HepG2 (cell line): Measurements from ENCODE around the gene ANKRD53. TPM values are rescaled to one million over a fixed set of nuclear protein-coding genes. Genes with fewer than 3 reads are reported as not detected.

Experiments
- ATAC-seq: fragments of 200-7000 bp; cut with Tn5 transposase; 3 replicates; pipeline ENCODE4 v1.9.1; 2020; ENCODE audit warnings: mild to moderate bottlenecking, moderate library complexity
- BruUV-seq: library from RNA; stranded (reverse); fragments of 400-500 nt; replicated peaks from 2 replicates; lab custom pipeline; 2021; lab: Mats Ljungman, UMichigan
- CTCF ChIA-PET: fragments of 300-600 bp; formaldehyde crosslinking; extraction: SDS; loops from one replicate; lab custom pipeline; 2021; ENCODE audit warnings: low total read pairs, inconsistent platforms, low intra/inter-chr PET ratio; lab: Yijun Ruan, JAX
- POLR2A ChIA-PET: fragments of 350-600 bp; sonication (Branson Sonifier 250); formaldehyde crosslinking; loops from one replicate; lab custom pipeline; 2020; ENCODE audit warnings: antibody characterized with exemption, inconsistent platforms; lab: Yijun Ruan, JAX
- DNase-seq: peaks from one replicate; pipeline ENCODE4 v3.0.0-alpha.2; 2015; ENCODE audit warnings: low spot score
- FAIRE-seq: peaks from 3 replicates; lab custom pipeline; 2011; peaks lifted over from hg19 to GRCh38; lab: Jason Lieb, UNC
- H2AFZ ChIP-seq: one replicate; pipeline ENCODE4 v1.6.1; 2011; ENCODE audit warnings: low read length, inconsistent platforms
- H3K27ac ChIP-seq: fragments of 300-600 bp; 3 replicates; pipeline ENCODE4 v1.8.0; 2011; ENCODE audit warnings: mixed run types, mild to moderate bottlenecking, mixed read lengths, low read length, inconsistent platforms; ENCODE audit not compliant: insufficient read depth; ENCODE audit errors: extremely low read length
- H3K27me3 ChIP-seq, 2 experiments: fragments of 200-600 bp in 1 of 2; 2 replicates in 1 of 2; 3 replicates in 1 of 2; pipeline versions ENCODE4 v1.6.0 to v1.8.0; 2011; ENCODE audit warnings: low read length in 2 of 2, mild to moderate bottlenecking in 2 of 2, moderate library complexity in 2 of 2, inconsistent platforms in 1 of 2; ENCODE audit not compliant: insufficient read depth in 2 of 2, control insufficient read depth in 1 of 2
- H3K36me3 ChIP-seq, 2 experiments: fragments of 200-600 bp in 1 of 2; replicated peaks in 1 of 2; 2 replicates in 1 of 2; 3 replicates in 1 of 2; pipeline versions ENCODE4 v1.5.1 to v1.8.0; 2011; ENCODE audit warnings: low read length in 2 of 2, inconsistent platforms in 1 of 2; ENCODE audit not compliant: insufficient read depth in 2 of 2, control insufficient read depth in 1 of 2
- H3K4me1 ChIP-seq: 2 replicates; pipeline ENCODE4 v1.5.1; 2012; ENCODE audit warnings: low read length, inconsistent platforms; ENCODE audit not compliant: insufficient read depth
- H3K4me2 ChIP-seq: 2 replicates; pipeline ENCODE4 v1.6.0; 2011; ENCODE audit warnings: low read depth, low read length, inconsistent platforms
- H3K4me3 ChIP-seq, 3 experiments: fragments of 200-600 bp in 1 of 3; sonication (generic), shearing (Covaris generic) in 1 of 3; replicated peaks in 1 of 3; 2 replicates each; pipeline ENCODE4 v1.5.1; 2011 to 2016; ENCODE audit warnings: low read length in 3 of 3, inconsistent platforms in 2 of 3, low read depth in 2 of 3, mild to moderate bottlenecking in 2 of 3, control low read depth in 1 of 3, mixed read lengths in 1 of 3; ENCODE audit not compliant: insufficient read depth in 1 of 3
- H3K79me2 ChIP-seq: one replicate; pipeline ENCODE4 v1.6.1; 2011; ENCODE audit warnings: low read length, inconsistent platforms; ENCODE audit not compliant: insufficient read depth
- H3K9ac ChIP-seq: 2 replicates; pipeline ENCODE4 v1.6.0; 2011; ENCODE audit warnings: mild to moderate bottlenecking, low read depth, low read length, inconsistent platforms; ENCODE audit not compliant: insufficient read depth
- H3K9me3 ChIP-seq: 2 replicates; pipeline ENCODE4 v1.5.1; 2012; ENCODE audit warnings: mild to moderate bottlenecking, low read length
- H4K20me1 ChIP-seq: 2 replicates; pipeline ENCODE4 v1.6.0; 2011; ENCODE audit warnings: inconsistent platforms, mild to moderate bottlenecking, low read length, moderate library complexity; ENCODE audit not compliant: insufficient read depth
- CBFB ChIP-seq: sonication (generic); formaldehyde crosslinking; IDR thresholded peaks from 2 replicates; pipeline ENCODE4 v1.4.0; 2020; ENCODE audit warnings: missing genetic modification reagents
- CBX1 ChIP-seq: IDR thresholded peaks from one replicate; pipeline ENCODE4 v1.6.1; 2016; ENCODE audit warnings: antibody characterized with exemption, low read depth
- MXI1 ChIP-seq: IDR thresholded peaks from 3 replicates; pipeline ENCODE4 v1.6.1; 2012; ENCODE audit warnings: low read depth, low read length, inconsistent platforms, borderline replicate concordance
- RBAK ChIP-seq: sonication (generic); formaldehyde crosslinking; IDR thresholded peaks from 2 replicates; pipeline ENCODE4 v1.5.1; 2020; ENCODE audit warnings: mild to moderate bottlenecking, missing genetic modification reagents
- TFAP4 ChIP-seq: sonication (generic); IDR thresholded peaks from 2 replicates; pipeline ENCODE4 v1.6.1; 2016; ENCODE audit warnings: low read depth, borderline replicate concordance
- ZKSCAN5 ChIP-seq: sonication (generic); formaldehyde crosslinking; IDR thresholded peaks from 2 replicates; pipeline ENCODE4 v1.5.1; 2020; ENCODE audit warnings: mild to moderate bottlenecking, missing genetic modification reagents
- ZNF17 ChIP-seq: sonication (generic); formaldehyde crosslinking; IDR thresholded peaks from 2 replicates; pipeline ENCODE4 v1.5.0; 2020; ENCODE audit warnings: mild to moderate bottlenecking, missing genetic modification reagents
- WGBS: methylation state at CpG from one replicate; pipeline ENCODE4 v1.1.6; 2017; ENCODE audit warnings: low lambda C conversion rate; 5-methylcytosine and 5-hydroxymethylcytosine counted together
- in situ Hi-C: cut with HindIII; loops from 2 replicates; pipeline ENCODE4 v1.10.0; 2017; ENCODE audit warnings: low pct_unique_long_range_greater_than_20kb; ENCODE audit not compliant: extremely low pct_ligation_motif_present
- intact Hi-C: fragments of 100-400 bp; cut with micrococcal nuclease; formaldehyde crosslinking; loops from one replicate; pipeline ENCODE4 v1.10.0; 2022; ENCODE audit not compliant: unreplicated experiment
- polyA plus RNA-seq, 8 experiments: library from polyadenylated mRNA; depleted of rRNA in 3 of 8; stranded (reverse) in 7 of 8; unstranded in 1 of 8; fragments of >200 nt; fragmentation: Illumina TruSeq in 4 of 8; extraction: Trizol in 4 of 8; gene quantifications; 2 replicates each; pipeline versions ENCODE4 v1.2.1 to v1.2.3, GENCODE V29; 2011 to 2016; ENCODE audit warnings: low read depth in 4 of 8, missing spikeins in 1 of 8, mixed read lengths in 1 of 8; ENCODE audit not compliant: insufficient read depth in 1 of 8
- total RNA-seq, 5 experiments: library from RNA; depleted of rRNA; stranded (reverse); fragments of >200 nt; fragmentation: Illumina TruSeq; extraction: Trizol; gene quantifications; 2 replicates each; pipeline ENCODE4 v1.2.3, GENCODE V29; 2016; ENCODE audit warnings: low read depth in 1 of 5
- TF ChIP-seq, protein P1 (sequence below): IDR thresholded peaks from 2 replicates; pipeline ENCODE4 v1.6.1; 2012; ENCODE audit warnings: low read depth, low read length, improper control_type of control experiment
- TF ChIP-seq, protein P2 (sequence below): fragments of 450-650 bp; IDR thresholded peaks from 2 replicates; pipeline ENCODE4 v1.6.1; 2016
- TF ChIP-seq, protein P3 (sequence below): sonication (generic); formaldehyde crosslinking; IDR thresholded peaks from 2 replicates; pipeline ENCODE4 v1.5.0; 2020; ENCODE audit warnings: missing genetic modification reagents
- TF ChIP-seq, protein P4 (sequence below): IDR thresholded peaks from 2 replicates; pipeline ENCODE4 v1.6.1; 2016; ENCODE audit warnings: control low read depth

Gene ANKRD53
- total and polyA plus RNA-seq, 2 of the 13 experiments (the other 11 are each of a cell fraction or from before 2014, with no cell fraction given): 0.15 TPM; not detected in 1

- CTCF ChIA-PET: no interaction called here
- no peak for ATAC-seq
- intact Hi-C loops: no loop called here
- in situ Hi-C loops: no loop called here
- peaks cover 35 to 47% of the 10 kb centered on the region in 2 experiments for H3K36me3 ChIP-seq
- no peak overlapping the region for H3K9ac ChIP-seq
- no peaks in the 10 kb centered on the region for H3K79me2 ChIP-seq
- H3K4me3 ChIP-seq: no peak overlapping the region
- H2AFZ ChIP-seq: no peak overlapping the region
- TF ChIP-seq RBAK (CRISPR knock-in tag): no peak
- H3K27me3 ChIP-seq: no peaks in the 10 kb centered on the region
- no peaks in the 10 kb centered on the region for H3K9me3 ChIP-seq
- 88% methylated on average over 1 of the region's 1 CpG for WGBS
- H3K4me2 ChIP-seq: no peak overlapping the region
- no peak overlapping the region for H3K27ac ChIP-seq
- no peak for FAIRE-seq
- POLR2A ChIA-PET: no interaction called here
- no peak for DNase-seq
- H3K4me1 ChIP-seq: no peaks in the 10 kb centered on the region
- no peaks in the 10 kb centered on the region for H4K20me1 ChIP-seq
- BruUV-seq: no TSS peak
Measured at GRCh38 chr2:70985956-70986355, 7.5 kb downstream of the ANKRD53 start.

DNA sequence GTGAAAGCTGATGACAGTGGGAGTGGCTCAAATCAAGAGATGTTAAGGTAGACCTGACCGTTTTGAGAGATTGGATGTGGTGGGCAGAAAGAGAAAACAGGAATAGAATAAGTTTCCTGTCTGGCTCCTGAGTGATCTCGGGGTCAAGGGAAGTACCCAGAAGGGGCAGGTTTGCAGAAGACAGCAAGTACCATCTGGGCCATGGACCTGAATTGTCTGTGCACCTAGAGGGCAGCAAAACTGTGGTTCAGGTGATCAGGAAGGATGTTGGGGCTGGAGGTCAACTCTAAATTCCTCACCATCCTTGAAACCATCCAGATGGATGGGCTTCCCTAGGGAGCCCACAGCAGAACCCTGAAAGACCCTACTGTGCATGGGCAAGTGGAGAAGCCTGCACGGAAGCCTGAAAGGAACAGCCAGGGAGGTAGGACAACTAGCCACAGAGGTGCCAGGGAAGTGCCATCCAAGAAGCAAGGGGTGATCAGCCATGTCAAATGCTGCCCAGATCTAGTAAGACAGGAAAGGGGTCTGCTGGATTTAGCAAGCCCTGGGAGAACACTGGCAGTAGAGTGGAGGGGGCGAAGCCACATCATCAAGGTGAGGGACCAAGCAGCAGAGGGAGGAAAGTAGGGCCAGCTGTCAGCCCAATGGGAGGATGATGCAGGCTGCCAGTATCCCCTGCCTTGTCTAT lies 8.2 kb downstream of the ANKRD53 start:
- H3K27ac ChIP-seq: no peak overlapping the region
- in situ Hi-C loops: no loop called here
- ATAC-seq (no peak), DNase-seq (no peak), FAIRE-seq (no peak)
- no peaks in the 10 kb centered on the region for H3K27me3 ChIP-seq
- BruUV-seq: no TSS peak
- ChIA-PET POLR2A (no interaction called here), CTCF (no interaction called here)
- peaks cover 40 to 51% of the 10 kb centered on the region in 2 experiments for H3K36me3 ChIP-seq
- no peaks in the 10 kb centered on the region for H3K4me1 ChIP-seq
- no peaks in the 10 kb centered on the region for H3K79me2 ChIP-seq
- WGBS: 94% methylated on average over 4 of the region's 4 CpGs
- H3K9ac ChIP-seq: no peak overlapping the region
- no peak overlapping the region for H3K4me2 ChIP-seq
- no peaks in the 10 kb centered on the region for H4K20me1 ChIP-seq
- no peaks in the 10 kb centered on the region for H3K9me3 ChIP-seq
- H2AFZ ChIP-seq: no peak overlapping the region
- no peak overlapping the region for H3K4me3 ChIP-seq
- intact Hi-C loops: no loop called here
- no peak for TF ChIP-seq CBX1
- no peak for TF ChIP-seq TFAP4
- no peak for TF ChIP-seq ZKSCAN5 (CRISPR knock-in tag)
- no peak for TF ChIP-seq ZNF17 (CRISPR knock-in tag)
- TF ChIP-seq, protein P1, sequence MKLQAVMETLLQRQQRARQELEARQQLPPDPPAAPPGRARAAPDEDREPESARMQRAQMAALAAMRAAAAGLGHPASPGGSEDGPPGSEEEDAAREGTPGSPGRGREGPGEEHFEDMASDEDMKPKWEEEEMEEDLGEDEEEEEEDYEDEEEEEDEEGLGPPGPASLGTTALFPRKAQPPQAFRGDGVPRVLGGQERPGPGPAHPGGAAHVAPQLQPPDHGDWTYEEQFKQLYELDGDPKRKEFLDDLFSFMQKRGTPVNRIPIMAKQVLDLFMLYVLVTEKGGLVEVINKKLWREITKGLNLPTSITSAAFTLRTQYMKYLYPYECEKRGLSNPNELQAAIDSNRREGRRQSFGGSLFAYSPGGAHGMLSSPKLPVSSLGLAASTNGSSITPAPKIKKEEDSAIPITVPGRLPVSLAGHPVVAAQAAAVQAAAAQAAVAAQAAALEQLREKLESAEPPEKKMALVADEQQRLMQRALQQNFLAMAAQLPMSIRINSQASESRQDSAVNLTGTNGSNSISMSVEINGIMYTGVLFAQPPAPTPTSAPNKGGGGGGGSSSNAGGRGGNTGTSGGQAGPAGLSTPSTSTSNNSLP: no peak
- TF ChIP-seq, protein P2, sequence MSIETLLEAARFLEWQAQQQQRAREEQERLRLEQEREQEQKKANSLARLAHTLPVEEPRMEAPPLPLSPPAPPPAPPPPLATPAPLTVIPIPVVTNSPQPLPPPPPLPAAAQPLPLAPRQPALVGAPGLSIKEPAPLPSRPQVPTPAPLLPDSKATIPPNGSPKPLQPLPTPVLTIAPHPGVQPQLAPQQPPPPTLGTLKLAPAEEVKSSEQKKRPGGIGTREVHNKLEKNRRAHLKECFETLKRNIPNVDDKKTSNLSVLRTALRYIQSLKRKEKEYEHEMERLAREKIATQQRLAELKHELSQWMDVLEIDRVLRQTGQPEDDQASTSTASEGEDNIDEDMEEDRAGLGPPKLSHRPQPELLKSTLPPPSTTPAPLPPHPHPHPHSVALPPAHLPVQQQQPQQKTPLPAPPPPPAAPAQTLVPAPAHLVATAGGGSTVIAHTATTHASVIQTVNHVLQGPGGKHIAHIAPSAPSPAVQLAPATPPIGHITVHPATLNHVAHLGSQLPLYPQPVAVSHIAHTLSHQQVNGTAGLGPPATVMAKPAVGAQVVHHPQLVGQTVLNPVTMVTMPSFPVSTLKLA: no peak
- TF ChIP-seq, protein P3, sequence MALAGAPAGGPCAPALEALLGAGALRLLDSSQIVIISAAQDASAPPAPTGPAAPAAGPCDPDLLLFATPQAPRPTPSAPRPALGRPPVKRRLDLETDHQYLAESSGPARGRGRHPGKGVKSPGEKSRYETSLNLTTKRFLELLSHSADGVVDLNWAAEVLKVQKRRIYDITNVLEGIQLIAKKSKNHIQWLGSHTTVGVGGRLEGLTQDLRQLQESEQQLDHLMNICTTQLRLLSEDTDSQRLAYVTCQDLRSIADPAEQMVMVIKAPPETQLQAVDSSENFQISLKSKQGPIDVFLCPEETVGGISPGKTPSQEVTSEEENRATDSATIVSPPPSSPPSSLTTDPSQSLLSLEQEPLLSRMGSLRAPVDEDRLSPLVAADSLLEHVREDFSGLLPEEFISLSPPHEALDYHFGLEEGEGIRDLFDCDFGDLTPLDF (CRISPR knock-in tag): no peak
- TF ChIP-seq, protein P4, sequence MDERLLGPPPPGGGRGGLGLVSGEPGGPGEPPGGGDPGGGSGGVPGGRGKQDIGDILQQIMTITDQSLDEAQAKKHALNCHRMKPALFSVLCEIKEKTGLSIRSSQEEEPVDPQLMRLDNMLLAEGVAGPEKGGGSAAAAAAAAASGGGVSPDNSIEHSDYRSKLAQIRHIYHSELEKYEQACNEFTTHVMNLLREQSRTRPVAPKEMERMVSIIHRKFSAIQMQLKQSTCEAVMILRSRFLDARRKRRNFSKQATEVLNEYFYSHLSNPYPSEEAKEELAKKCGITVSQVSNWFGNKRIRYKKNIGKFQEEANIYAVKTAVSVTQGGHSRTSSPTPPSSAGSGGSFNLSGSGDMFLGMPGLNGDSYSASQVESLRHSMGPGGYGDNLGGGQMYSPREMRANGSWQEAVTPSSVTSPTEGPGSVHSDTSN: no peak
- TF ChIP-seq CBFB: no peak
- TF ChIP-seq MXI1: no peak
